GM20000 (cell line): ENCODE data around the gene MGST2.

Experiments
- DNase-seq: peaks from one replicate; pipeline ENCODE4 v3.0.0; 2012; ENCODE audit warnings: low spot score
- TF ChIP-seq, protein P1 (sequence below): IDR thresholded peaks from 2 replicates; pipeline ENCODE4 v1.5.1; 2012; ENCODE audit warnings: mild to moderate bottlenecking, control low read depth; ENCODE audit errors: extremely low read depth, missing control alignments

The MGST2 gene

GRCh38 chr4:139658185-139658584 lies 7.4 kb upstream of the MGST2 start:
- TF ChIP-seq, protein P1, sequence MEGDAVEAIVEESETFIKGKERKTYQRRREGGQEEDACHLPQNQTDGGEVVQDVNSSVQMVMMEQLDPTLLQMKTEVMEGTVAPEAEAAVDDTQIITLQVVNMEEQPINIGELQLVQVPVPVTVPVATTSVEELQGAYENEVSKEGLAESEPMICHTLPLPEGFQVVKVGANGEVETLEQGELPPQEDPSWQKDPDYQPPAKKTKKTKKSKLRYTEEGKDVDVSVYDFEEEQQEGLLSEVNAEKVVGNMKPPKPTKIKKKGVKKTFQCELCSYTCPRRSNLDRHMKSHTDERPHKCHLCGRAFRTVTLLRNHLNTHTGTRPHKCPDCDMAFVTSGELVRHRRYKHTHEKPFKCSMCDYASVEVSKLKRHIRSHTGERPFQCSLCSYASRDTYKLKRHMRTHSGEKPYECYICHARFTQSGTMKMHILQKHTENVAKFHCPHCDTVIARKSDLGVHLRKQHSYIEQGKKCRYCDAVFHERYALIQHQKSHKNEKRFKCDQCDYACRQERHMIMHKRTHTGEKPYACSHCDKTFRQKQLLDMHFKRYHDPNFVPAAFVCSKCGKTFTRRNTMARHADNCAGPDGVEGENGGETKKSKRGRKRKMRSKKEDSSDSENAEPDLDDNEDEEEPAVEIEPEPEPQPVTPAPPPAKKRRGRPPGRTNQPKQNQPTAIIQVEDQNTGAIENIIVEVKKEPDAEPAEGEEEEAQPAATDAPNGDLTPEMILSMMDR = no peak

DNA sequence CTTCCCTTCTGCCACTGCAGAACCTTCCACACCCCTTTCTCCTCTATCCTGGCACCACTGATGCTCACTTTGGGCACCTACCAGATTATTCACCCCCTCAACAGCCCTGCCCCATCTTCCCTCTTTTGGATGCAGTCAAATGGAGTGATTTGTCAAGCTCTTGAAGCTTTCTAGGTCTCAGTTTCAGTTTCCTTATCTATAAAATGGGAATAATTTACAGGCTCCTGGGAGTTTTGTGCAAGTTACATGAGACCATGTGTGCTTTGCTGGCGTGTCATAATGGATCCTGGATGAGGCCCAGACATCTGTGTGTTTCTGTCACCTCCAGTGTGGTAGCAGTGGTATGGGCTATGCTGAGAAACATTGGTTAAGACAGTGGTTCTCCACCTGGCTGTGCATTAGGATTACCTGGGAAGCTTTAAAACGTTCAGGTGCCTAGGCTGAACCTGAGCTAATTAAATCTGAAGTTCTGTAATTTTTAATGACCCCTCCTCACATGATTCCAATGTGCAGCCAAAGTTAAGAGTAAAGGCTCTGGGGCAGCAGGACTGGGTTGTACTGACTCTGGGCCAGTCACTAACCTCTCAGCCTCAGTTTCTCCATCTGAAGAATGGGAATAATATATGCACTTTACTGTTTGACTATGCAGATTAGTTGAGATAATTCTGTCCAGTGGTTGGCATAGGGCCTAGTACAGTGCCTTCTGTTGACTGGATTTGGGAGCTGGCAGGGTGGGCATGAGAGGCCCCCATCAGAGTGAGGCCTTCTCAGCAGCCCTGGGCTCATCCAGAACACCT lies 6.8 kb upstream of the MGST2 start:
- DNase-seq = no peak
- TF ChIP-seq, protein P1 = no peak

More at GRCh38 chr4:139658185-139658584, 7.4 kb upstream of the MGST2 start:
- no peak for DNase-seq

DNA sequence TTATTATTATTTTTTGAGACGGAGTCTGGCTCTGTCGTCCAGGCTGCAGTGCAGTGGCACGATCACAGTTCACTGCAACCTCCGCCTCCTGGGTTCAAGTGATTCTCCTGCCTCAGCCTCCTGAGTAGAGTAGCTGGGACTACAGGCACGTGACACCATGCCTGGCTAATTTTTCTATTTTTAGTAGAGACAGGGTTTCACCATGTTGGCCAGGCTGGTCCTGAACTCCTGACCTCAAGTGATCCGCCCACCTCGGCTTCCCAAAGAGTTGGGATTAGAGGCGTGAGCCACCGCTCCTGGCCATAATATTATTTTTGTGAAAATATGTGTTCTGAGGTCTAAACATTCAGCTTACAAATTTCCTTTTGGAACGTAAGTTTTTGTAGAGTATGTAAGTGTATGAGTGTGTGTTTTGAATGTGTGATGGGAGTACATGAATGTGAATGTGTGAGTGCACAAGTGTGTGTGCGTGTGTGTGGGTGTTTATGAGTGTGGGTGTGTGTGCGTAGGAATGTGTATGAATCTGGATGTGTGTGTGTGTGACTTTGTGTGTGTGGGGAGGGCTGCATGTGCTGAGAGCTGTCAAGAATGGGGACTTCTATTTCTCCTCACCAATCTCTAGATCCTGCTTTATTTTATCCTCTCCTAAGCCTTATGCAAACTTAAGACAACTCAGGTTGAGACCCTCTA lies 5.7 kb upstream of the MGST2 start:
- no peak for DNase-seq
- TF ChIP-seq, protein P1 = no peak

- DNase-seq = no peak
- TF ChIP-seq, protein P1 = no peak
Measured at GRCh38 chr4:139660568-139661043, 5.0 kb upstream of the MGST2 start.

DNA sequence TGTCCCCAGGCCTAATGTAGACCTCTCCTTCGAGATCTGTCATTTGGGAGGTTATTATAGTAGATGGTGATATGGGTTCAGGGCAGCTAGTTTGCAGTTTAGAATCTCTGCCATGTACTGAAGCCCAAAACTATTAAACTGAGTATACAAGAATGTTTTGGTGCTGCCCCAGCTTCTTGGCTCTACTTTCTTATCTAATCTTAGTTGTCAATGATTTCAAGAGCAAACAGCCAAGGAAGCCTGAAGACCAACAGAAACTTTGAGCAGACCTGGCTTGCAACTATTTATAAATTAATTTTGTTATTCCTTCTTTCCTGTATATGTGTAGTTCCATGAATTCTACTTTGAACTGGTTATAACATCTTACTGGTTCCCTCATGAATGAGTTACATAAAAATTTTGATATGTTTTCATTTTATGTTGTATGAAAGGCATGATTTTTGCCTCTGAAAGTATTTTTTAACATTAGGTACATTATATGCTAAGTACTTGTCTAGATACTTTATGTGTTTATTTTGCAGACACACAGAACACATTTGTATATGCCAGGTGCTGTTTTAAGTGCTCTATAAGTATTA lies 2.0 kb upstream of the MGST2 start:
- no peak for DNase-seq
- TF ChIP-seq, protein P1 = no peak

GRCh38 chr4:139664442-139664841 lies 1.2 kb upstream of the MGST2 start:
- TF ChIP-seq, protein P1 = no peak
- DNase-seq = no peak

- TF ChIP-seq, protein P1 = no peak
- no peak for DNase-seq
Measured at GRCh38 chr4:139665079-139665689, 435 bp upstream of the MGST2 start.
